Gastroesophageal sphincter (tissue), 4 donors: ENCODE results near the gene MKS1. TPM values are rescaled to one million over a fixed set of nuclear protein-coding genes. Genes with fewer than 3 reads are reported as not detected.

Source experiments
- ATAC-seq: fragments of 150-250 bp; one replicate; pipeline ENCODE4 v1.9.1; 2016; ENCODE audit warnings: mild to moderate bottlenecking, moderate library complexity
- H3K27ac ChIP-seq, 4 donors: fragments of 200-600 bp; sonication (generic) in 3 of 4; 1 replicate in 3 of 4; 2 replicates in 1 of 4; pipeline ENCODE4 v1.5.1; 2016 to 2019
- H3K27me3 ChIP-seq: fragments of 200-600 bp; sonication (generic); one replicate; pipeline ENCODE4 v1.5.1; 2019
- H3K36me3 ChIP-seq, 2 donors: fragments of 200-600 bp; sonication (generic); one replicate each; pipeline ENCODE4 v1.5.1; 2019; ENCODE audit warnings: control low read depth in 1 of 2
- H3K4me1 ChIP-seq, 3 donors: fragments of 200-600 bp; sonication (generic); 1 replicate in 2 of 3; 2 replicates in 1 of 3; pipeline ENCODE4 v1.5.1; 2016 to 2019; ENCODE audit warnings: control low read depth in 2 of 3
- H3K4me3 ChIP-seq, 2 donors: fragments of 200-600 bp; sonication (generic); one replicate each; pipeline ENCODE4 v1.5.1; 2019; ENCODE audit warnings: mild to moderate bottlenecking in 1 of 2, moderate library complexity in 1 of 2
- H3K9me3 ChIP-seq, 3 donors: fragments of 200-600 bp; sonication (generic); one replicate each; pipeline ENCODE4 v1.5.1; 2017 to 2019; ENCODE audit warnings: control low read depth in 2 of 3
- EP300 ChIP-seq: sonication (generic); formaldehyde crosslinking; IDR thresholded peaks from one replicate; pipeline ENCODE4 v1.6.1; 2017; ENCODE audit warnings: antibody characterized with exemption, mild to moderate bottlenecking
- POLR2A ChIP-seq, 2 donors: fragments of 450-650 bp; IDR thresholded peaks; one replicate each; pipeline ENCODE4 v1.6.1; 2017; ENCODE audit warnings: antibody characterized with exemption in 2 of 2, mild to moderate bottlenecking in 2 of 2, moderate library complexity in 1 of 2
- POLR2AphosphoS5 ChIP-seq: sonication (generic); formaldehyde crosslinking; IDR thresholded peaks from one replicate; pipeline ENCODE4 v1.6.1; 2017; ENCODE audit warnings: antibody characterized with exemption
- WGBS, 2 donors: methylation state at CpG; one replicate each; pipeline ENCODE4 v1.1.5; 2018; ENCODE audit warnings: low coverage in 1 of 2; 5-methylcytosine and 5-hydroxymethylcytosine counted together
- total RNA-seq, 4 donors: library from RNA; depleted of rRNA; stranded (reverse); fragments of >200 nt; gene quantifications; one replicate each; pipeline ENCODE4 v1.1.0, GENCODE V29; 2016
- TF ChIP-seq, protein P1 (sequence below), 4 experiments: fragments of 200-600 bp in 2 of 4; fragments of 450-650 bp in 2 of 4; sonication (generic) in 1 of 4; IDR thresholded peaks; one replicate each; pipeline ENCODE4 v1.5.1; 2017 to 2019; ENCODE audit warnings: antibody characterized with exemption in 4 of 4, mild to moderate bottlenecking in 2 of 4, moderate library complexity in 2 of 4

The MKS1 gene
- total RNA-seq, 4 donors from 2014 or later, result 6.7 to 9.3 (median 7.9) TPM

GRCh38 chr17:58245428-58246103 lies 26.5 kb upstream of the MKS1 start:
- no peaks in the 10 kb centered on the region for H3K9me3 ChIP-seq
- H3K4me3 ChIP-seq, result no peak overlapping the region
- H3K36me3 ChIP-seq, result no peaks in the 10 kb centered on the region
- H3K27ac ChIP-seq, result no peak overlapping the region
- 50 to 77% methylated on average over 3 to 7 of the region's 10 CpGs for WGBS, 2 donors
- H3K4me1 ChIP-seq, result peaks cover 0 to 13% (median 5%) of the 10 kb centered on the region in 3 donors
- TF ChIP-seq, protein P1, sequence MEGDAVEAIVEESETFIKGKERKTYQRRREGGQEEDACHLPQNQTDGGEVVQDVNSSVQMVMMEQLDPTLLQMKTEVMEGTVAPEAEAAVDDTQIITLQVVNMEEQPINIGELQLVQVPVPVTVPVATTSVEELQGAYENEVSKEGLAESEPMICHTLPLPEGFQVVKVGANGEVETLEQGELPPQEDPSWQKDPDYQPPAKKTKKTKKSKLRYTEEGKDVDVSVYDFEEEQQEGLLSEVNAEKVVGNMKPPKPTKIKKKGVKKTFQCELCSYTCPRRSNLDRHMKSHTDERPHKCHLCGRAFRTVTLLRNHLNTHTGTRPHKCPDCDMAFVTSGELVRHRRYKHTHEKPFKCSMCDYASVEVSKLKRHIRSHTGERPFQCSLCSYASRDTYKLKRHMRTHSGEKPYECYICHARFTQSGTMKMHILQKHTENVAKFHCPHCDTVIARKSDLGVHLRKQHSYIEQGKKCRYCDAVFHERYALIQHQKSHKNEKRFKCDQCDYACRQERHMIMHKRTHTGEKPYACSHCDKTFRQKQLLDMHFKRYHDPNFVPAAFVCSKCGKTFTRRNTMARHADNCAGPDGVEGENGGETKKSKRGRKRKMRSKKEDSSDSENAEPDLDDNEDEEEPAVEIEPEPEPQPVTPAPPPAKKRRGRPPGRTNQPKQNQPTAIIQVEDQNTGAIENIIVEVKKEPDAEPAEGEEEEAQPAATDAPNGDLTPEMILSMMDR (IDR thresholded peaks at IDR 0.05), result no peak
- TF ChIP-seq POLR2AphosphoS5 (no peak), EP300 (no peak), POLR2A (IDR thresholded peaks at IDR 0.05) (no peak)
- peaks cover 83% of the 10 kb centered on the region for H3K27me3 ChIP-seq
- no peak for ATAC-seq

DNA sequence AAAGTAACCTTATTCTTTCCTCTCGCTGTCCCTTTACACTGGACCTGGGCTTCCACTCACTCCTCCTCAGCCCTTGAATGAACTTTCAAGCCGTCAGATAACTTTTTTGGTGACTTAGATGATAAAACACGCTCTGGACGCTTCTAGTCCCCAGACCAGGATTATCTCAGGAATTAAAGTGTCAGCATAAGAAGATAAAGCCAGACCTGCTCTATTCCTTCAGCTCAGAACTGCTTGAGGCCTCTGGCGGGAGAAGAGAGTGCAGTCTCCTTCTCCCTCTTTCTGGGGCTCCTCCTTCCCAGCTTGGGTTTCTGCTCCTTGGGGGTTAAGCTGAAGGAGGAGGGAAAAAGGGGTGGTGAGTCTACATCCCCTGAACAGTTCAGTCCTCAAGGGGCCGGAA lies 25.9 kb upstream of the MKS1 start:
- no peak overlapping the region for H3K4me3 ChIP-seq
- ATAC-seq, result no peak
- 32 to 52% methylated on average over 5 to 6 of the region's 6 CpGs for WGBS, 2 donors
- no peak overlapping the region for H3K27ac ChIP-seq
- peaks cover 0 to 12% (median 5%) of the 10 kb centered on the region in 3 donors for H3K4me1 ChIP-seq
- peaks cover 82% of the 10 kb centered on the region for H3K27me3 ChIP-seq
- no peaks in the 10 kb centered on the region for H3K9me3 ChIP-seq
- TF ChIP-seq EP300 (no peak), POLR2A (IDR thresholded peaks at IDR 0.05) (no peak), POLR2AphosphoS5 (no peak)
- TF ChIP-seq, protein P1 (IDR thresholded peaks at IDR 0.05), result no peak
- no peaks in the 10 kb centered on the region for H3K36me3 ChIP-seq

- 10 to 13% methylated on average over 2 to 3 of the region's 4 CpGs for WGBS, 2 donors
- Histone ChIP-seq H3K27me3 (peaks cover 75% of the 10 kb centered on the region), H3K4me3 (no peak overlapping the region), H3K27ac (no peak overlapping the region), H3K36me3 (no peaks in the 10 kb centered on the region), H3K9me3 (no peaks in the 10 kb centered on the region), H3K4me1 (no peaks in the 10 kb centered on the region)
- TF ChIP-seq POLR2AphosphoS5 (no peak), EP300 (no peak), POLR2A (IDR thresholded peaks at IDR 0.05) (no peak)
- TF ChIP-seq, protein P1 (IDR thresholded peaks at IDR 0.05), result no peak
- no peak for ATAC-seq
Measured at GRCh38 chr17:58242171-58242784, 23.2 kb upstream of the MKS1 start.

- Histone ChIP-seq H3K9me3 (no peaks in the 10 kb centered on the region), H3K4me1 (no peaks in the 10 kb centered on the region), H3K27ac (no peak overlapping the region), H3K4me3 (no peak overlapping the region), H3K36me3 (no peaks in the 10 kb centered on the region), H3K27me3 (peaks cover 84% of the 10 kb centered on the region)
- ATAC-seq, result no peak
- 90% methylated on average over 1 of the region's 1 CpG; no CpG with 5 or more reads in 1 of the 2 donors for WGBS, 2 donors
- TF ChIP-seq, protein P1 (IDR thresholded peaks at IDR 0.05), result no peak
- TF ChIP-seq EP300 (no peak), POLR2A (IDR thresholded peaks at IDR 0.05) (no peak), POLR2AphosphoS5 (no peak)
Measured at GRCh38 chr17:58239987-58240386, 20.9 kb upstream of the MKS1 start.
